Breast epithelium (tissue), 3 donors: Measurements from ENCODE around the gene POU2F2.

Experiments
- POLR2A ChIP-seq: fragments of 450-650 bp; IDR thresholded peaks from one replicate; pipeline ENCODE4 v1.6.1; 2016; ENCODE audit warnings: antibody characterized with exemption, mild to moderate bottlenecking, moderate library complexity
- POLR2AphosphoS5 ChIP-seq, 3 donors: sonication (generic); formaldehyde crosslinking; IDR thresholded peaks; one replicate each; pipeline ENCODE4 v1.6.1; 2017; ENCODE audit warnings: antibody characterized with exemption in 3 of 3
- TF ChIP-seq, protein P1 (sequence below), 3 donors: fragments of 450-650 bp; IDR thresholded peaks; one replicate each; pipeline ENCODE4 v1.5.1; 2016 to 2017; ENCODE audit warnings: antibody characterized with exemption in 3 of 3, mild to moderate bottlenecking in 3 of 3, moderate library complexity in 3 of 3

DNA sequence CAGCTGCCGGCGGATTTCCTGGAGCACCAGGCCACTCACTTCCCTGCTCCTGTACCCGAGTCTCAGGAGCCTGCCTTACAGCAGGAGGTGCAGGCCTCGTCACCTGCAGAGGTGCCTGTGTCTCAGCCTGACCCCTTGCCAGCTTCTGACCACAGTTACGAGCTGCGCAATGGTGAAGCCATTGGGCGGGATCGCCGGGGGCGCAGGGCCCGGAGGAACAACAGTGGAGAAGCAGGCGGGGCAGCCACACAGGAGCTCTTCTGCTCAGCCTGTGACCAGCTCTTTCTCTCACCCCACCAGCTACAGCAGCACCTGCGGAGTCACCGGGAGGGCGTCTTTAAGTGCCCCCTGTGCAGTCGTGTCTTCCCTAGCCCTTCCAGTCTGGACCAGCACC is 53.0 kb downstream of the POU2F2 start:
- TF ChIP-seq, protein P1, sequence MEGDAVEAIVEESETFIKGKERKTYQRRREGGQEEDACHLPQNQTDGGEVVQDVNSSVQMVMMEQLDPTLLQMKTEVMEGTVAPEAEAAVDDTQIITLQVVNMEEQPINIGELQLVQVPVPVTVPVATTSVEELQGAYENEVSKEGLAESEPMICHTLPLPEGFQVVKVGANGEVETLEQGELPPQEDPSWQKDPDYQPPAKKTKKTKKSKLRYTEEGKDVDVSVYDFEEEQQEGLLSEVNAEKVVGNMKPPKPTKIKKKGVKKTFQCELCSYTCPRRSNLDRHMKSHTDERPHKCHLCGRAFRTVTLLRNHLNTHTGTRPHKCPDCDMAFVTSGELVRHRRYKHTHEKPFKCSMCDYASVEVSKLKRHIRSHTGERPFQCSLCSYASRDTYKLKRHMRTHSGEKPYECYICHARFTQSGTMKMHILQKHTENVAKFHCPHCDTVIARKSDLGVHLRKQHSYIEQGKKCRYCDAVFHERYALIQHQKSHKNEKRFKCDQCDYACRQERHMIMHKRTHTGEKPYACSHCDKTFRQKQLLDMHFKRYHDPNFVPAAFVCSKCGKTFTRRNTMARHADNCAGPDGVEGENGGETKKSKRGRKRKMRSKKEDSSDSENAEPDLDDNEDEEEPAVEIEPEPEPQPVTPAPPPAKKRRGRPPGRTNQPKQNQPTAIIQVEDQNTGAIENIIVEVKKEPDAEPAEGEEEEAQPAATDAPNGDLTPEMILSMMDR (IDR thresholded peaks at IDR 0.05): no peak
- TF ChIP-seq POLR2A (no peak), POLR2AphosphoS5 (IDR thresholded peaks at IDR 0.05) (no peak)
